GM12891 (cell line): ENCODE results near the gene MAP3K21.

Source experiments
- POLR2A ChIP-seq: IDR thresholded peaks from 2 replicates; pipeline ENCODE4 v1.6.1; 2011; ENCODE audit warnings: low read depth, low read length, control low read depth
- POLR2AphosphoS5 ChIP-seq: IDR thresholded peaks from 2 replicates; pipeline ENCODE4 v1.6.1; 2011; ENCODE audit warnings: low read depth, low read length, control low read depth
- TAF1 ChIP-seq: IDR thresholded peaks from 2 replicates; pipeline ENCODE4 v1.6.1; 2011; ENCODE audit warnings: low read depth, low read length, control low read depth

DNA sequence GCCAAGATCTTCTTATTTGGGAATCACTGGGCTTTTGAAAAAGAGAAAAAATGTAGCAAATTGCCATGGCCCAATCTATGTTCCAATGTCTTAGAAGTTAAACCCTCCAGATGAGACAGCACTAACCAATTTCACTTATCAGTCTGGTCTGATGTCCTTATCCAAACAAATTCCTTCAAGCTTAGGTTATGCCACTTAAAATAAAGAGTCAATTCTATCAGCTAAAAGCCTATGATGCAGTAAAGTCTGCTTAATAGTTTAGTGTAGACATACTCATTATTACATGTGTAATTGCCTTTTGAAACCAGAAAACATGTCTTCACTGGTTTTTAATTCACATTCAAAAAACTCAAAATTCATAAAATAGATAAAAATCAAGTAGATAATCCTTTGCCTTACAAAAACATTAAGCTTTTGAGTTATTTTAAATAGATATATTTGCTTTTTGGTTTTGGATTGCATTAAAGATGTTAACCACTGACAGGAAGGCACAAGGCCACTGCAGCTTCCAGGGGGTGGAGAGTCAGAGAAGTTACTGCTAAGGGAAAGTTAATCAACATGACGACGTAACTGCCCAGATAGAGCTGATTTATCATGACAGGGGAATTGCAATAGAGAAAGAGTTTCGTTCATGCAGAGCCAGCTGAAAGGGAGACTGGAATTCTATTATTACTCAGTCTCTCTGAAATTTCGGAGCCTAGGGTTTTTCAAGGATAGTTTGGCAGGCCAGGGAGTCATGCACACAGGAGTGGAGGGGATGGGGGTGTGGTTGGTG is 106.1 kb downstream of the MAP3K21 start:
- TF ChIP-seq TAF1 (no peak), POLR2AphosphoS5 (no peak), POLR2A (no peak)
